Measurements from ENCODE around the gene TMEM161B.
"Not testable (repeated sequence)": the region's sequence is repeated elsewhere in the genome, so short reads cannot be mapped to it uniquely, and the experiment has no call there.

TMEM161B gene

DNA sequence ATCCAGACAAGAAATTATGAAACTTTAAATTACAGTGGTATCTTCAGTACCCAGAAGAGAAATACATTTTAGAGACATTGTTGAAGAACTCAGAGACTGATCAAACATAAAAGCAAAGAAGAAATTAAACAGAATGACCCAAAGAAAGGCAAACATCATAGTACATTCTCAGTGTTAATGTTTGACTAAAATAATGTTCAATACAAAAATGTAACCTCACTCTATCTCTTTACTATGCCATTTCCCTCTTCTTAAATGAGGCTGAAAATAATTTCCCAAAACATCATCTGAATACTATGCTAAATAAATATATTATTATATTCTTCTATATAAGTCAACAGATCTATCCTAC is 22.8 kb downstream of the TMEM161B start:
- no peaks in the 10 kb centered on the region for H3K36me3 ChIP-seq (replicated peaks in 1 of 2; ENCODE audit: control insufficient read depth in 2 of 2, insufficient read depth in 2 of 2, low read length in 2 of 2)
- no peak overlapping the region for H3K4me3 ChIP-seq (ENCODE audit: low read length in 2 of 2)
- H3K27me3 ChIP-seq (ENCODE audit: control insufficient read depth in 3 of 3, insufficient read depth in 3 of 3, low read depth in 1 of 3, low read length in 3 of 3) = no peaks in the 10 kb centered on the region
- H3K79me1 ChIP-seq (ENCODE audit: low read depth, low read length) = peaks cover 3% of the 10 kb centered on the region
- no peak overlapping the region for H2AK5ac ChIP-seq (ENCODE audit: low read depth, low read length)
- H3K14ac ChIP-seq (ENCODE audit: low read length) = no peak overlapping the region
- no peak overlapping the region for H3K23ac ChIP-seq (ENCODE audit: low read depth, low read length, poor library complexity)
- H2BK5ac ChIP-seq (ENCODE audit: low read length) = no peak overlapping the region
- H3K27ac ChIP-seq (replicated peaks; ENCODE audit: low read length) = no peak overlapping the region
- H2BK12ac ChIP-seq (ENCODE audit: low read length) = no peak overlapping the region
- no peak overlapping the region for H4K91ac ChIP-seq (ENCODE audit: low read depth, low read length, poor library complexity)
- DNase-seq (ENCODE audit: low spot score) = no peak
- no peak overlapping the region for H3K9ac ChIP-seq (ENCODE audit: low read depth, low read length, poor library complexity)
- no peak overlapping the region for H2BK15ac ChIP-seq (ENCODE audit: low read length)
- H3K4ac ChIP-seq (ENCODE audit: low read length) = no peak overlapping the region
- H3K4me1 ChIP-seq (ENCODE audit: control insufficient read depth in 2 of 2, insufficient read depth in 1 of 2, low read depth in 1 of 2, low read length in 2 of 2) = peaks cover 0 to 3% of the 10 kb centered on the region in 2 donors
- H2BK120ac ChIP-seq (ENCODE audit: low read depth, low read length) = no peak overlapping the region
- H4K8ac ChIP-seq (ENCODE audit: low read depth, low read length) = no peak overlapping the region
- no peak overlapping the region for H2AFZ ChIP-seq (ENCODE audit: low read length)
- no peak overlapping the region for H3K18ac ChIP-seq (ENCODE audit: low read length)
- no peak overlapping the region for H3K4me2 ChIP-seq (ENCODE audit: insufficient read depth, low read length, poor library complexity, severe bottlenecking)
- no peaks in the 10 kb centered on the region for H3K9me3 ChIP-seq (replicated peaks in 1 of 2; ENCODE audit: control insufficient read depth in 2 of 2, insufficient read depth in 1 of 2, low read depth in 1 of 2, low read length in 2 of 2)

DNA sequence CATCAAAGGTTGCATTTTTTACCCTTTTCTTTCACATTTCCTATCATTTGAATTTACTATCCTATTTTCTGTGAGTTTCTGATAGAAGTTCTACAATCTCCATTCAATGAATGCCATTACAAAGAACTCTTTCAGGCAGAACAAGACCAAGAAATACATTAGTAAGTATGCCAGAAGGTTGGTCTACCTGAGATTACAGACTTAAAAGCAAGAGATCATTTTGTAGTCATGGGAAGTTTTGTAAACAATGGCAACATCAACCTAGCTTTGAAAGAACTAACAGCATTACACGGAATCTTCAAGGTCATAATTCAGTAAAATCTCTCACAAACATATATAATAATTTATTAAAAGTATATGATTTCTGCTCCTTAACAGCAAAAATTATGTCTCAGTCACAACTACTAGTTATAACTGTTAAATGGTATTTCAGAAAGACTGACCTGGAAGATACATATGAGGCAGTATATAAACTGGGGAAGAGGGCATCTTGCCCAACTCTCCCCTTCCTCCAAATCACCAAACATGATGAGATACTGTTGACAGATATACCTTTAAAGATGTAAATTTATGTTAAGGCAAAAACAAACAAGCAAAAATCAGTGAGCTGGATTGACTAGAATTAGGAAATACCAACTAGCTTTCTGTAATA is 23.3 kb downstream of the TMEM161B start:
- Histone ChIP-seq H3K4me2 (ENCODE audit: insufficient read depth, low read length, poor library complexity, severe bottlenecking) (no peak overlapping the region), H3K27ac (replicated peaks; ENCODE audit: low read length) (no peak overlapping the region), H3K14ac (ENCODE audit: low read length) (no peak overlapping the region), H4K8ac (ENCODE audit: low read depth, low read length) (no peak overlapping the region), H3K4ac (ENCODE audit: low read length) (no peak overlapping the region), H3K9ac (ENCODE audit: low read depth, low read length, poor library complexity) (no peak overlapping the region), H3K23ac (ENCODE audit: low read depth, low read length, poor library complexity) (no peak overlapping the region), H3K18ac (ENCODE audit: low read length) (no peak overlapping the region), H4K91ac (ENCODE audit: low read depth, low read length, poor library complexity) (no peak overlapping the region), H3K27me3 (ENCODE audit: control insufficient read depth in 3 of 3, insufficient read depth in 3 of 3, low read depth in 1 of 3, low read length in 3 of 3) (no peaks in the 10 kb centered on the region), H3K4me1 (ENCODE audit: control insufficient read depth in 2 of 2, insufficient read depth in 1 of 2, low read depth in 1 of 2, low read length in 2 of 2) (peaks cover 0 to 3% of the 10 kb centered on the region in 2 donors), H3K9me3 (replicated peaks in 1 of 2; ENCODE audit: control insufficient read depth in 2 of 2, insufficient read depth in 1 of 2, low read depth in 1 of 2, low read length in 2 of 2) (no peaks in the 10 kb centered on the region), H3K36me3 (replicated peaks in 1 of 2; ENCODE audit: control insufficient read depth in 2 of 2, insufficient read depth in 2 of 2, low read length in 2 of 2) (peaks cover 0 to 2% of the 10 kb centered on the region in 2 donors), H2BK15ac (ENCODE audit: low read length) (no peak overlapping the region), H3K4me3 (ENCODE audit: low read length in 2 of 2) (no peak overlapping the region), H3K79me1 (ENCODE audit: low read depth, low read length) (peaks cover 1% of the 10 kb centered on the region), H2BK12ac (ENCODE audit: low read length) (no peak overlapping the region), H2AFZ (ENCODE audit: low read length) (no peak overlapping the region), H2BK5ac (ENCODE audit: low read length) (no peak overlapping the region), H2AK5ac (ENCODE audit: low read depth, low read length) (no peak overlapping the region), H2BK120ac (ENCODE audit: low read depth, low read length) (no peak overlapping the region)
- DNase-seq (ENCODE audit: low spot score) = no peak
- no CpG with 5 or more reads among the region's 1 CpG for WGBS, 2 donors (ENCODE audit: extremely low coverage in 2 of 2, insufficient read length in 2 of 2, insufficient replicate concordance in 1 of 2)

DNA sequence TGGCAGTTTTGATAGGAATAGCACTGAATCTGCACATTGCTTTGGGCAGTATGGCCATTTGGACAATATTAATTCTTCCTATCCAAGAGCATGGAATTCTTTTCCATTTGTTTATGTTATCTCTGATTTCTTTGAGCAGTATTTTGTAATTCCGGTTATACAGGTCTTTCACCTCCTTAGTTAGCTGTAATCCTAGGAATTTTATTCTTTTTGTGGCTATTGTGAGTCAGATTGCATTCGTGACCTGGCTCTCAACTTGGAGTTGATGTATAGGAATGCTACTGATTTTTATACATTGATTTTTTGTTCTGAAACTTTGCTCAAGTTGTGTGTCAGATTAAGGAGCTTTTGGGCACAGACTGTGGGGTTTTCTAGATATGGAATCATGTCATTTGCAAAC is 24.0 kb downstream of the TMEM161B start:
- Histone ChIP-seq H2AFZ (ENCODE audit: low read length) (no peak overlapping the region), H4K8ac (ENCODE audit: low read depth, low read length) (no peak overlapping the region), H2AK5ac (ENCODE audit: low read depth, low read length) (no peak overlapping the region), H3K9me3 (replicated peaks in 1 of 2; ENCODE audit: control insufficient read depth in 2 of 2, insufficient read depth in 1 of 2, low read depth in 1 of 2, low read length in 2 of 2) (no peaks in the 10 kb centered on the region), H2BK120ac (ENCODE audit: low read depth, low read length) (no peak overlapping the region), H2BK15ac (ENCODE audit: low read length) (no peak overlapping the region), H2BK12ac (ENCODE audit: low read length) (no peak overlapping the region), H3K4me1 (ENCODE audit: control insufficient read depth in 2 of 2, insufficient read depth in 1 of 2, low read depth in 1 of 2, low read length in 2 of 2) (peaks cover 0 to 3% of the 10 kb centered on the region in 2 donors), H3K4me3 (ENCODE audit: low read length in 2 of 2) (no peak overlapping the region), H3K18ac (ENCODE audit: low read length) (no peak overlapping the region), H3K23ac (ENCODE audit: low read depth, low read length, poor library complexity) (no peak overlapping the region), H3K14ac (ENCODE audit: low read length) (no peak overlapping the region), H3K79me1 (ENCODE audit: low read depth, low read length) (peaks cover 1% of the 10 kb centered on the region), H4K91ac (ENCODE audit: low read depth, low read length, poor library complexity) (no peak overlapping the region), H2BK5ac (ENCODE audit: low read length) (no peak overlapping the region), H3K9ac (ENCODE audit: low read depth, low read length, poor library complexity) (no peak overlapping the region), H3K27ac (replicated peaks; ENCODE audit: low read length) (no peak overlapping the region), H3K36me3 (replicated peaks in 1 of 2; ENCODE audit: control insufficient read depth in 2 of 2, insufficient read depth in 2 of 2, low read length in 2 of 2) (peaks cover 0 to 8% of the 10 kb centered on the region in 2 donors), H3K4ac (ENCODE audit: low read length) (no peak overlapping the region), H3K4me2 (ENCODE audit: insufficient read depth, low read length, poor library complexity, severe bottlenecking) (no peak overlapping the region), H3K27me3 (ENCODE audit: control insufficient read depth in 3 of 3, insufficient read depth in 3 of 3, low read depth in 1 of 3, low read length in 3 of 3) (no peaks in the 10 kb centered on the region)
- no peak for DNase-seq (ENCODE audit: low spot score)
- no CpG with 5 or more reads among the region's 2 CpGs for WGBS, 2 donors (ENCODE audit: extremely low coverage in 2 of 2, insufficient read length in 2 of 2, insufficient replicate concordance in 1 of 2)

DNA sequence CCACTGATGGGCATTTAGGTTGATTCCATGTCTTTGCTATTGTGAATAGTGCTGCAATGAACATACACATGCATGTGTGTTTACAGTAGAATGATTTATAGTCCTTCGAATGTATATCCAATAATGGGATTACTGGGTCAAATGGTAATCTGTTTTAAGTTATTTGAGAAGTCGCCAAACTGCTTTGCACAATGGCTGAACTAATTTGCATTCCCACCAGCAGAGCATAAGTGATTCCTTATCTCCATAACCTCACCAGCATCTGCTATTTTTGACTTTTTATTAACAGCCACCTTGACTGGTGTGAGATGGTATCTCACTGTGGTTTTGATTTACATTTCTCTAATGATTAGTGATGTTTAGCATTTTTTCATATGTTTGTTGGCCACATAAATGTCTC is 25.2 kb downstream of the TMEM161B start:
- H3K27me3 ChIP-seq (ENCODE audit: control insufficient read depth in 3 of 3, insufficient read depth in 3 of 3, low read depth in 1 of 3, low read length in 3 of 3); H3K4me1 ChIP-seq (ENCODE audit: control insufficient read depth in 2 of 2, insufficient read depth in 1 of 2, low read depth in 1 of 2, low read length in 2 of 2); H3K9me3 ChIP-seq (replicated peaks in 1 of 2; ENCODE audit: control insufficient read depth in 2 of 2, insufficient read depth in 1 of 2, low read depth in 1 of 2, low read length in 2 of 2); DNase-seq (ENCODE audit: low spot score); H3K18ac ChIP-seq (ENCODE audit: low read length); H2BK5ac ChIP-seq (ENCODE audit: low read length); H3K23ac ChIP-seq (ENCODE audit: low read depth, low read length, poor library complexity); H2AK5ac ChIP-seq (ENCODE audit: low read depth, low read length); H3K9ac ChIP-seq (ENCODE audit: low read depth, low read length, poor library complexity); H3K4ac ChIP-seq (ENCODE audit: low read length); H3K14ac ChIP-seq (ENCODE audit: low read length); H3K27ac ChIP-seq (replicated peaks; ENCODE audit: low read length); H2AFZ ChIP-seq (ENCODE audit: low read length); H3K4me2 ChIP-seq (ENCODE audit: insufficient read depth, low read length, poor library complexity, severe bottlenecking); H2BK120ac ChIP-seq (ENCODE audit: low read depth, low read length); H4K8ac ChIP-seq (ENCODE audit: low read depth, low read length); H3K4me3 ChIP-seq (ENCODE audit: low read length in 2 of 2); H3K79me1 ChIP-seq (ENCODE audit: low read depth, low read length); H2BK15ac ChIP-seq (ENCODE audit: low read length); H4K91ac ChIP-seq (ENCODE audit: low read depth, low read length, poor library complexity); H2BK12ac ChIP-seq (ENCODE audit: low read length): not testable (repeated sequence)
- peaks cover 0 to 15% of the 10 kb centered on the region in 2 donors for H3K36me3 ChIP-seq (replicated peaks in 1 of 2; ENCODE audit: control insufficient read depth in 2 of 2, insufficient read depth in 2 of 2, low read length in 2 of 2)
- no CpG with 5 or more reads among the region's 2 CpGs for WGBS, 2 donors (ENCODE audit: extremely low coverage in 2 of 2, insufficient read length in 2 of 2, insufficient replicate concordance in 1 of 2)
